Mucosa of descending colon (tissue), 3 donors: ENCODE data around the gene NPHP4. TPM values are rescaled to one million over a fixed set of nuclear protein-coding genes. Genes with fewer than 3 reads are reported as not detected.

Experiments
- ATAC-seq: fragments of 200-7000 bp; cut with Tn5 transposase; one replicate; pipeline ENCODE4 v1.9.1; 2020; ENCODE audit warnings: mild to moderate bottlenecking, moderate library complexity
- DNase-seq, 3 donors: peaks; one replicate each; pipeline ENCODE4 v3.0.0-alpha.2; 2020
- H3K36me3 ChIP-seq: fragments of 200-600 bp; one replicate; pipeline ENCODE4 v1.8.0; 2021; ENCODE audit warnings: low read depth, mild to moderate bottlenecking
- H3K4me1 ChIP-seq: fragments of 200-600 bp; one replicate; pipeline ENCODE4 v1.8.0; 2021; ENCODE audit warnings: low read depth, mild to moderate bottlenecking
- H3K4me3 ChIP-seq: fragments of 200-600 bp; one replicate; pipeline ENCODE4 v1.8.0; 2021; ENCODE audit warnings: mild to moderate bottlenecking
- H3K9me3 ChIP-seq: fragments of 200-600 bp; one replicate; pipeline ENCODE4 v1.8.0; 2021; ENCODE audit warnings: mild to moderate bottlenecking
- CTCF ChIP-seq: fragments of 200-600 bp; IDR thresholded peaks from one replicate; pipeline ENCODE4 v1.8.0; 2022; ENCODE audit warnings: antibody characterized with exemption, mild to moderate bottlenecking
- intact Hi-C, 2 donors: fragments of 100-400 bp; cut with DNase I in 1 of 2; cut with micrococcal nuclease in 1 of 2; formaldehyde crosslinking; loops; one replicate each; pipeline versions ENCODE4 v1.11.0 to v1.11.1; 2022; cut with DNase I, micrococcal nuclease
- total RNA-seq, 3 donors: library from RNA; stranded (reverse); fragmentation: NEBNext Ultra II Directional in 2 of 3; extraction: Animal tissue kit (Norgen Biotek cat#: 25700) in 2 of 3; gene quantifications; one replicate each; pipeline versions ENCODE4 v1.2.1 to v1.2.4, GENCODE V29; 2021 to 2023
- donor health status: DM: no; HTN: no; CAD: no; lungs with moderate emphysema.
- donor health status: DM: no; HTN: no; CAD: no.
- donor health status: DM: no; HTN: yes; CAD: no.

NPHP4 gene
- total RNA-seq, 3 donors from 2014 or later: 7.5 to 12.2 (median 10.3) TPM

DNA sequence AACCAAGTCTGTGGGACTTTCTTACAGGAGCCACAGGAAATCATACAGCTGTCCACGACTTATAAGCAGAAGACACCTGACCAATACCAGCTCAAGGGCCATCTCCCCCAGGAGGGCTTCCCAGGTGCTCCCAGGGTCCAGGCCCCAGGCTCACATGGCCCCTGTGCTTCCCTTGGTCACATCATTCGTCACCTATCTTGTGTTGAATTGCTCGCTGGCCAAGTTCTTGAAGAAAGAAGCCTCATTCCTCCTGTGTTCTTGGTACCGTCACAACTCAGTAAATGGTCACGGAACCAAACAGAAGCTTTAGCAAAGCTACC, 3.0 kb downstream of the NPHP4 start:
- no peak for ATAC-seq
- Histone ChIP-seq H3K9me3 (no peaks in the 10 kb centered on the region), H3K36me3 (no peaks in the 10 kb centered on the region), H3K4me1 (peaks cover 6% of the 10 kb centered on the region), H3K4me3 (no peak overlapping the region)
- DNase-seq: peak in 1 of 3 donors; percentile 22
- no peak for TF ChIP-seq CTCF
- intact Hi-C loops: no loop called here

DNA sequence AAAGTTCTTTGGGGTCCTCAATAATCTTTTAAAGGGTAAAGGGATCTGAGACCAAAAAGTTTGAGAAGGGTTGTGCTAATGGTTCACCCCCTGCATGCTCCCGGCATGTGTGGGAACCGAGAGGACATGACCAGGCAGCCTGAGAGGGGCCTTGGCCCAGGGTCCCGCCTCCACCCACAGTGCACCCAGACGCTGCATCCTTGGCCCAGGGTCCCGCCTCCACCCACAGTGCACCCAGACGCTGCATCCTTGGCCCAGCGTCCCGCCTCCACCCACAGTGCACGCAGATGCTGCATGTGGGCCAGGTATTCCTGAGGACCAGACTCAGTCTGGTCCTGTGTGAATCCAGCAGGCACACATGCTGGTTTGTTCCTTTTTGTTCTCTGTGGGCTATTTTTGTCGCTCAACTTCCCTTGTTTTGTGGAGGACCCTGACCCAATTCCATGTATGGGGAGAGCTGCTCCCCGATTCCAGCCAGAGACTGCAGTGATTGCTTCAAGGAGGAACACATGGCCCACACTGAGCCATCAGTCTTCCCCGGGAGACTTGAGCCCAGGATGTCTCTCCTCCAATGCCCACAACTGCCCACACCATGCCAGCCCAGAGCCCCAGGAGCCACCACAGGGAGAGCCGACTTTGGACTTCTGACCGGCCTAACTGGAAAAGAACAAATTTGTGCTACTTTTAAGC, 3.5 kb downstream of the NPHP4 start:
- Histone ChIP-seq H3K9me3 (no peaks in the 10 kb centered on the region), H3K4me1 (peaks cover 6% of the 10 kb centered on the region), H3K4me3 (no peak overlapping the region), H3K36me3 (no peaks in the 10 kb centered on the region)
- intact Hi-C loops: no loop called here
- peak in 1 of 3 donors; percentile 44 for DNase-seq
- ATAC-seq: no peak
- no peak for TF ChIP-seq CTCF

DNA sequence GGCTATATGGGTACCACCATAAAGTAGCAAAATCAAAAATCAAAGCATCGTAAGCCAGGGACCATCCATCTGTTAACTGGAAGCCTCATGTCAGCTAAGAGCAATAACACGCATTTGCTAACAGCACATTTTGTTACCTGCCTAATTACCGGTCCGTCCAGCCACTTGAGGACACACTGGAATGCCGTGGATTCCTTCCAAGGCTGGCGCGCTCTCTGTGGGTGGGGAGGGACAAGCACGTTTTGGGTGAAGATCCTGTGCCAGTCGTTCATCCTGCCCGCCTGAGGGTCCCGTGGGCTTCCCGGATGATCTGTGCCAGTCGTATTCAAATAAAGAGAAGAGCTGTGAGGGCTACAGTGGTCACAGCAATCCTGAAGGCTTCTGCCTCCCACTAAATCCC, 6.2 kb downstream of the NPHP4 start:
- no peak for TF ChIP-seq CTCF
- DNase-seq (no peak), ATAC-seq (no peak)
- intact Hi-C loops: no loop called here
- H3K9me3 ChIP-seq: no peaks in the 10 kb centered on the region
- no peak overlapping the region for H3K4me3 ChIP-seq
- H3K36me3 ChIP-seq: no peaks in the 10 kb centered on the region
- peaks cover 4% of the 10 kb centered on the region for H3K4me1 ChIP-seq

DNA sequence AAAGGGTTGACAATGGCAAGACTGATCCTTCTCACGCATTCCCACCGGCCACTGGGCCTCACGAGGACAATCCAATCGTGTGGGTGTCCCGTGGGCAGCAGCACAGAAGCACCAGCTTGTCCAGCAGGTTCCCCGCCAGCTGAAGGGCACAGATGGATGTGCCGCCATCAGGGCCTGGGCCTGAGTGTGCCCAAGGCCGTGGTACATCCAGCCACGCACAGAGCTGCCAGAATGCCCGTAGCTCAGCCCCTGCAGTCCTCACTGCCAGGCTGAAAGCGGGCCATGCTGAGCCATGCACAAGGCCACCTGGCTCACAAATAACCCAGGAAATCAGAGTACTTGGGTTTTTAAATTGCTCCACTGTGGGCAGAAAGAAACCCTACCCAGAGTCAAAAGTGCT, 7.0 kb downstream of the NPHP4 start:
- no peak overlapping the region for H3K4me3 ChIP-seq
- no peaks in the 10 kb centered on the region for H3K4me1 ChIP-seq
- no peak for TF ChIP-seq CTCF
- H3K36me3 ChIP-seq: no peaks in the 10 kb centered on the region
- DNase-seq (no peak), ATAC-seq (no peak)
- intact Hi-C loops: no loop called here
- H3K9me3 ChIP-seq: no peaks in the 10 kb centered on the region

- intact Hi-C loops: no loop called here
- Histone ChIP-seq H3K9me3 (no peaks in the 10 kb centered on the region), H3K4me1 (no peaks in the 10 kb centered on the region), H3K36me3 (no peaks in the 10 kb centered on the region), H3K4me3 (no peak overlapping the region)
- ATAC-seq: no peak
- TF ChIP-seq CTCF: no peak
- no peak for DNase-seq
Measured at GRCh38 chr1:5983361-5984103, 8.7 kb downstream of the NPHP4 start.
